HG03575 (cell line): ENCODE data around the gene FOXP2.
"Not testable (repeated sequence)": the region's sequence is repeated elsewhere in the genome, so short reads cannot be mapped to it uniquely, and the experiment has no call there.

ENCODE experiments used
- ATAC-seq: cut with Tn5 transposase; IDR thresholded peaks from one replicate; pipeline ENCODE4 v1.9.1; 2021; ENCODE audit not compliant: unreplicated experiment, insufficient number of reproducible peaks, low FRiP score; ENCODE audit errors: extremely low read depth

Gene FOXP2

GRCh38 chr7:114484226-114484625 is 69.6 kb downstream of the FOXP2 start:
- ATAC-seq, result no peak

DNA sequence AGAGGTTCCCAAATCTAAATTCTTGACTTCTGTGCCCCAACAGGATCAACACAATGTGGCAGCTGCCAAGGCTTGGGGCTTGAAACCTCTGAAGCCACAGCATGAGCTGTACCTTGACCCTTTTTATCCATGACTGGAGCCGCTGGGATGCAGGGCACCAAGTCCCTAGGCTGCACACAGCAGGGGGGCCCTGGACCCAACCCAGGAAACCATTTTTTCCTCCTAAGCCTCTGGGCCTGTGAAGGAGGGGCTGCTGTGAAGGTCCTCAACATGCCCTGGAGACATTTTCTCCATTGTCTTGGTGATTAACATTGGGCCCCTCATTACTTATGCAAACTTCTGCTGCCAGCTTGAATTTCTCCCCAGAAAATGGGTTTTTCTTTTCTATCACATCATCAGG is 72.6 kb downstream of the FOXP2 start:
- no peak for ATAC-seq

- no peak for ATAC-seq
Observed at GRCh38 chr7:114488696-114489095, 74.1 kb downstream of the FOXP2 start.

DNA sequence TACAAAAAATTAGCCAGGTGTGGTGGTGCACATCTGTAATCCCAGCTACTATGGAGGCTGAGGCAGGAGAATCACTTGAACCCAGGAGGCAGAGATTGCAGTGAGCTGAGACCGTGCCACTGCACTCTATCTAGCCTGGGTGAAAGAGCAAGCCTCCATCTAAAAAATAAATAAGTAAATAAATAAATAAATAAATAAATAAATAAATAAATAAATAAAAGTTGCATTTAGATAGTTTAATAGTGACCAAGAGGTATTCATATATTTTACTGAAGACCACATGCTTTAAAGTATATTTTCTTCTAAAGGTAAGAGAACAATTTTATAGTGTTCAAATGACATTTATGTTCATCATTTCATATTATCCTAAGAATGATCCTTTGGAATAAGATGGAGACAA is 82.9 kb downstream of the FOXP2 start:
- not testable (repeated sequence) for ATAC-seq

DNA sequence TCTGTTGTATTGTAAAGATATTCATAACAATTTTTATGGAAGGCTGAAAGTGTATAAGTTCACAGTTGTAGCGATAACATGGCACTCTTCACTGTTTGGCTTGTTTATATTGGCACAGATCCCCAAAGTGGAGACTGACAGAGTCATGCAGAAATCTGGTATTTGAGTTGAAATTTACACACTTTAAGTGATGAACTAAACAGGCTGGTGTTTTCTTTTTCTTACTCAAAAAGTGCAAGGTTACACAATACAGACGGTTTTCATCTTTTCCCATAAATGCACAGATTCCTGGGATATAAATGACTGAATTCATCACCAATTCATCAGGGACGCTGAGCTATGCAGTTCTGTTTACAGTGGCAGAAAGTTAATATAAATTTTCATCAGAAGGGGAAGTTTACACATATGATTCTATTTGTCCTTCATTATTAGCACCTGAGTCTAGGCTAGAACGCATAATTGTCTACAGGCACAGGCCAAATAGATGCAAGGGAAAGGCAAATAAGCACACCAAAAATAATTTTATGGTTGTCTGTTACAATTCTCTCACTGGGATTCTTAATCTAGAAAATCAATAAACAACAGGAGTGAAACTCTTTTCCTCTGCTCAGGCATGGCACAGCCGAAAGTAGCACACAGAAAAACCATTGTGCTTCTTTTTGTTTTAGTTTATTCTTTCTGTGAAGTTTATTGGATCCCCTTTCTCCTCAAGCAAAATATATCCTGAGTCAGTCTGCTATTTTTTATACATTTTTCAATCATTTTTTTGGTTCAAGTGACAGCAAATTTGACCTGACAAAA is 88.0 kb downstream of the FOXP2 start:
- no peak for ATAC-seq

GRCh38 chr7:114504586-114504985 is 90.0 kb downstream of the FOXP2 start:
- ATAC-seq, result no peak

- no peak for ATAC-seq
Observed at GRCh38 chr7:114507381-114507780, 92.8 kb downstream of the FOXP2 start.

GRCh38 chr7:114508086-114508485 is 93.5 kb downstream of the FOXP2 start:
- no peak for ATAC-seq

GRCh38 chr7:114510824-114511223 is 96.2 kb downstream of the FOXP2 start:
- ATAC-seq, result not testable (repeated sequence)

DNA sequence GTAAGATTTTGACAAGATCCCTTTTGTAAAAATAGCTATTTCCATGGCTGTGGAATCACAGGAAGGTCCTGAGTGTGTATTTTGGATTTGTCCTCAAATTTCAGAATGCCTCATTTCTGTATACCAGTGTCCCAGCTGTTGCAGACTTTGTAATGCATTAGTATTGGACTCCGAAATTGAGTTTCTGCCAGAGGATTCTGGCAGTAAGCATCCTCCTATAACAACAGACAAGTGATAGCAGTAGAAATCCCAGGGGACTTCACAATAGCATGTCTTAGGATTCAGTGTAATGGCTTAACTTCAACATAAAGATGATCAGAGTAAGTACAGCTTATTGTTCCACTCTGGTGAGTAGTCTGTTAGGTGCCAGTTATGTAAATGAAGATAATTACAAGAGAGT is 104.6 kb downstream of the FOXP2 start:
- ATAC-seq, result no peak

GRCh38 chr7:114522081-114522480 is 107.5 kb downstream of the FOXP2 start:
- ATAC-seq, result no peak

DNA sequence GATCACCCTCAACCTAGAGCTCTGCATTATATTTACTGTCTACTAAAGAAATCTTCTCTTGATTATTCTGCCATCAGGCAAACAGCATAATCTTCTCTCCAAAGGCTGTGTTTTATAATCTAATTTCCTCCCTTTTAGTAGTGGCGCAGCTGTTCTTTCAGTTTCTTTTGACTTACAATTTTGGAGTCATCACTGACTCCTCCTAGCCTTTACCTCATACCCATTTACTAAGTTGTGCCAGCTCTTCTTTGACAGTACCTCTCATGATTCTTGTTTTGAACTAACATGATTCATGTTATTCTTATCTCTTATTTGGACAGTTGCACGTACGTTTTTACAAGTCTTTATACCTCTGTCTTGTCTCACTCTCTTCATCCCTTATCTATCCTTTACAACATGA is 113.0 kb downstream of the FOXP2 start:
- no peak for ATAC-seq

- no peak for ATAC-seq
Observed at GRCh38 chr7:114530057-114530611, 115.5 kb downstream of the FOXP2 start.

DNA sequence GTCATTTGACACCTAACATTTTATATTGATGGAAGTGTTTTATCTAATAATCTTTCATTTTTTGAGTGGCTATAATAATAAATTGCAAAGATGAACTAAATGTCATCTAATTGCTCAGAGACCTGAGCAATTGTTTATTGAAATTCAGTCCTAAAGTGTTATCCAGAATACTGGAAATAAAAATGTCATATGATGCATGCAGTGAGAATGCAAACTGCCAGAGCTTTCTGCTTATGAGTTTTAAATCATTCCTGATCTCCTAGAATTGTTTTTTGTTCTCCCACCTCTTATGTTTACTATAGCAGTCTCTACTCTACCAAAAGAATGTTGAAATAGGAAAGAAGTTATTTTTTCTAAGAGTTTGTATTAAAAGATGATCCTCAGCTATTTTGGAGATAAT is 116.7 kb downstream of the FOXP2 start:
- ATAC-seq, result no peak

DNA sequence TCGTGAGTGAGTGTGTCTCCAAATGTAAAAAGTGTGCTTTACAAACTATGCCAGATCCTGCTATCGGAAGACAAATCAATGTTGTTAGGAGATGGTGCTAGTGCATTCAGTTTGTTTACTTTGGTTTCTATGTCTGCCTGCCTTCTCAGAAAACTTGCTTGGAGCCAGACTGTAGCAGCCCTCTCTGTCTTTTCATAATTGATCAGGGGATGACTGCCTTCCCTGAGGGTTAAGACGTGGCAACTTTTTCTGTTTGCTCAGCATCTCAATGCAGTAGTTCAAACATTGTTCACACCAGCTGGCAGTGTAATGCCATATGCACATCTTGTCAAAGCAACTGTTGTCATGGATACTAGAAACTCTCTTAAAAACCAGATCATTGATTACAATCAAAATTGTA is 118.5 kb downstream of the FOXP2 start:
- no peak for ATAC-seq

- ATAC-seq, result no peak
Observed at GRCh38 chr7:114534953-114535352, 120.3 kb downstream of the FOXP2 start.

DNA sequence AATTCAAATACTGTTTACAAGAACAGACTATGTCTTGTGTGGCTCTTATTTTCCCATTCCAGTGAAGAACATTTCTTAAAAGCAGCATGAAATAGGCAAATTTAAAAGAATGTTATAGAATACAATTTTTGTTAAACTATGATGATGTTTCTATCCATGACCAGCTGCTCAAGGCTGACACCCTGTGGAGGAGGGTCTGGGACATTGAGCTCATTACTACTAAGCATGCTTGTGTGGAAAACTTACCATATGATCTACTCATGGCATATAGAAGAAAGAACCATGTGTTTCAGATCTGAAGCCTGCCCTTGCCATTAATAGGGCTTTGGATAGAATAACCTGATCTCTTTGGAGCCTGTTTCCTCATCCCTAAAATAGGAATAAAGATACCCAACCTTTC is 125.0 kb downstream of the FOXP2 start:
- ATAC-seq, result no peak

GRCh38 chr7:114540291-114540690 is 125.7 kb downstream of the FOXP2 start:
- no peak for ATAC-seq

DNA sequence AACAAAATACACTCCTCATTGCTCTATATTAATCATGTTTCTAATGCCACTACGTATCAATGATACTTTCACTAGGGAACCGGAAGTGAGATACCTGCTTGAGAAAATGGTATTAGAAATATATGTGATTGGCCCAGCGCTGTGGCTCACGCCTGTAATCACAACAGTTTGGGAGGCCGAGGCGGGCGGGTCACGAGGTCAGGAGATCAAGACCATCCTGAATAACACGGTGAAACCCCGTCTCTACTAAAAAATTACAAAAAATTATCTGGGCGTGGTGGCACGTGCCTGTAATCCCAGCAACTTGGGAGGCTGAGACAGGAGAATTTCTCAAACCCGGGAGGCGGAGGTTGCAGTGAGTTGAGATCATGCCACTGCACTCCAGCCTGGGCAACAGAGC is 132.7 kb downstream of the FOXP2 start:
- ATAC-seq, result not testable (repeated sequence)

GRCh38 chr7:114548081-114548980 is 133.7 kb downstream of the FOXP2 start:
- no peak for ATAC-seq
